ENCODE results near the gene TIE1. TPM values are rescaled to one million over a fixed set of nuclear protein-coding genes. Genes with fewer than 3 reads are reported as not detected.

Gene TIE1
- total and polyA plus RNA-seq, 9 of the 15 experiments (the other 6 are each of a cell fraction or from before 2014, with no cell fraction given), result 0.07 to 0.49 (median 0.14) TPM; not detected in 4

DNA sequence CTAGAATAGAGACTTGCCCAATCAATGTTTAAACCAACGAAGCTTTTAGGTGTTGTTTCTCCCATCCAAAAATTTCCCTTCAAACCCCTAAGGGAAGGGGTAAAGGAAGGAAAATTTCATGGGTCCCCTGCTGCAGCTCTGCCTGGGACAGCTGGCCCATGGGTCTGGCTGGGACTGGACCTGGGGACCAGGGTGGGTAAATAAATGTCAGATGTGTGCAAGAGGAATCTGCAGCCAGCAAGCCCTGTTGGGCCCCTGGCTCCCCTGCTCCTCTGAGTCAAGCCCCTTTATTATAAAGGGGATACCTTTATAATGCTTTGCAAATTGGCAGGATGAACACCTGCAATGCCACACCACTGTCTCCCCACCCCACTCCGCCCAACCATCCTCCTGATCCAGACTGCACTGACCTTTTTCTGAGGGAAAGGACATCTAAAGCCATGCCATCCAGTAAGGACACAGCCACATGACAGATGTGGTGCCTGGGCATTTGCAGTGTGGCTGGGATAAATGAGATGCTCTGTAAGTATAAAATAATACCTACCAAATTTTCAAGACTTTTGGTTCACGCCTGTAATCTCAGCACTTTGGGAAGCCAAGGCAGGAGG lies 32.9 kb upstream of the TIE1 start (continued):
- TF ChIP-seq, protein P1, sequence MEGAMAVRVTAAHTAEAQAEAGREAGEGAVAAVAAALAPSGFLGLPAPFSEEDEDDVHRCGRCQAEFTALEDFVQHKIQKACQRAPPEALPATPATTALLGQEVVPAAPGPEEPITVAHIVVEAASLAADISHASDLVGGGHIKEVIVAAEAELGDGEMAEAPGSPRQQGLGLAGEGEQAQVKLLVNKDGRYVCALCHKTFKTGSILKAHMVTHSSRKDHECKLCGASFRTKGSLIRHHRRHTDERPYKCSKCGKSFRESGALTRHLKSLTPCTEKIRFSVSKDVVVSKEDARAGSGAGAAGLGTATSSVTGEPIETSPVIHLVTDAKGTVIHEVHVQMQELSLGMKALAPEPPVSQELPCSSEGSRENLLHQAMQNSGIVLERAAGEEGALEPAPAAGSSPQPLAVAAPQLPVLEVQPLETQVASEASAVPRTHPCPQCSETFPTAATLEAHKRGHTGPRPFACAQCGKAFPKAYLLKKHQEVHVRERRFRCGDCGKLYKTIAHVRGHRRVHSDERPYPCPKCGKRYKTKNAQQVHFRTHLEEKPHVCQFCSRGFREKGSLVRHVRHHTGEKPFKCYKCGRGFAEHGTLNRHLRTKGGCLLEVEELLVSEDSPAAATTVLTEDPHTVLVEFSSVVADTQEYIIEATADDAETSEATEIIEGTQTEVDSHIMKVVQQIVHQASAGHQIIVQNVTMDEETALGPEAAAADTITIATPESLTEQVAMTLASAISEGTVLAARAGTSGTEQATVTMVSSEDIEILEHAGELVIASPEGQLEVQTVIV (CRISPR knock-in tag; IDR thresholded peaks at IDR 0.05; ENCODE audit: borderline replicate concordance), result no peak
- TF ChIP-seq NR1H2 (CRISPR knock-in tag; IDR thresholded peaks at IDR 0.05) (no peak), TEAD4 (IDR thresholded peaks at IDR 0.05; ENCODE audit: low read length) (no peak), TEAD4 (CRISPR knock-in tag; IDR thresholded peaks at IDR 0.05; ENCODE audit: borderline replicate concordance) (no peak), RFX5 (IDR thresholded peaks at IDR 0.05; ENCODE audit: low read depth, low read length) (no peak), ZNF124 (CRISPR knock-in tag; IDR thresholded peaks at IDR 0.05) (no peak), NFXL1 (CRISPR knock-in tag; IDR thresholded peaks at IDR 0.05) (no peak), CEBPG (CRISPR knock-in tag; IDR thresholded peaks at IDR 0.05) (no peak), CEBPG (tag; conservative IDR thresholded peaks at IDR 0.05 in 1 of 2, IDR thresholded peaks at IDR 0.05 in 1 of 2) (no peak), POLR3G (IDR thresholded peaks at IDR 0.05; ENCODE audit: extremely low read depth, insufficient read length, insufficient replicate concordance) (no peak)
- TF ChIP-seq, protein P2, sequence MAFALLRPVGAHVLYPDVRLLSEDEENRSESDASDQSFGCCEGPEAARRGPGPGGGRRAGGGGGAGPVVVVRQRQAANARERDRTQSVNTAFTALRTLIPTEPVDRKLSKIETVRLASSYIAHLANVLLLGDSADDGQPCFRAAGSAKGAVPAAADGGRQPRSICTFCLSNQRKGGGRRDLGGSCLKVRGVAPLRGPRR (CRISPR knock-in tag; IDR thresholded peaks at IDR 0.05), result no peak
- TF ChIP-seq, protein P3, sequence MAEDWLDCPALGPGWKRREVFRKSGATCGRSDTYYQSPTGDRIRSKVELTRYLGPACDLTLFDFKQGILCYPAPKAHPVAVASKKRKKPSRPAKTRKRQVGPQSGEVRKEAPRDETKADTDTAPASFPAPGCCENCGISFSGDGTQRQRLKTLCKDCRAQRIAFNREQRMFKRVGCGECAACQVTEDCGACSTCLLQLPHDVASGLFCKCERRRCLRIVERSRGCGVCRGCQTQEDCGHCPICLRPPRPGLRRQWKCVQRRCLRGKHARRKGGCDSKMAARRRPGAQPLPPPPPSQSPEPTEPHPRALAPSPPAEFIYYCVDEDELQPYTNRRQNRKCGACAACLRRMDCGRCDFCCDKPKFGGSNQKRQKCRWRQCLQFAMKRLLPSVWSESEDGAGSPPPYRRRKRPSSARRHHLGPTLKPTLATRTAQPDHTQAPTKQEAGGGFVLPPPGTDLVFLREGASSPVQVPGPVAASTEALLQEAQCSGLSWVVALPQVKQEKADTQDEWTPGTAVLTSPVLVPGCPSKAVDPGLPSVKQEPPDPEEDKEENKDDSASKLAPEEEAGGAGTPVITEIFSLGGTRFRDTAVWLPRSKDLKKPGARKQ (CRISPR knock-in tag; IDR thresholded peaks at IDR 0.05), result no peak
